C4-2B (cell line): Measurements from ENCODE around the gene SLC6A17.

Experiments
- ZFX ChIP-seq: fragments of 450-650 bp; IDR thresholded peaks from 2 replicates; pipeline ENCODE4 v1.6.1; 2017
- TF ChIP-seq, protein P1 (sequence below): fragments of 450-650 bp; conservative IDR thresholded peaks from 2 replicates; pipeline ENCODE4 v1.5.1; 2017; ENCODE audit warnings: mild to moderate bottlenecking

GRCh38 chr1:110189181-110189580 lies 38.9 kb downstream of the SLC6A17 start:
- TF ChIP-seq, protein P1, sequence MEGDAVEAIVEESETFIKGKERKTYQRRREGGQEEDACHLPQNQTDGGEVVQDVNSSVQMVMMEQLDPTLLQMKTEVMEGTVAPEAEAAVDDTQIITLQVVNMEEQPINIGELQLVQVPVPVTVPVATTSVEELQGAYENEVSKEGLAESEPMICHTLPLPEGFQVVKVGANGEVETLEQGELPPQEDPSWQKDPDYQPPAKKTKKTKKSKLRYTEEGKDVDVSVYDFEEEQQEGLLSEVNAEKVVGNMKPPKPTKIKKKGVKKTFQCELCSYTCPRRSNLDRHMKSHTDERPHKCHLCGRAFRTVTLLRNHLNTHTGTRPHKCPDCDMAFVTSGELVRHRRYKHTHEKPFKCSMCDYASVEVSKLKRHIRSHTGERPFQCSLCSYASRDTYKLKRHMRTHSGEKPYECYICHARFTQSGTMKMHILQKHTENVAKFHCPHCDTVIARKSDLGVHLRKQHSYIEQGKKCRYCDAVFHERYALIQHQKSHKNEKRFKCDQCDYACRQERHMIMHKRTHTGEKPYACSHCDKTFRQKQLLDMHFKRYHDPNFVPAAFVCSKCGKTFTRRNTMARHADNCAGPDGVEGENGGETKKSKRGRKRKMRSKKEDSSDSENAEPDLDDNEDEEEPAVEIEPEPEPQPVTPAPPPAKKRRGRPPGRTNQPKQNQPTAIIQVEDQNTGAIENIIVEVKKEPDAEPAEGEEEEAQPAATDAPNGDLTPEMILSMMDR, result no peak
- no peak for TF ChIP-seq ZFX
